Measurements from ENCODE around the gene APOO.
"Not testable (repeated sequence)": the region's sequence is repeated elsewhere in the genome, so short reads cannot be mapped to it uniquely, and the experiment has no call there.

Gene APOO

DNA sequence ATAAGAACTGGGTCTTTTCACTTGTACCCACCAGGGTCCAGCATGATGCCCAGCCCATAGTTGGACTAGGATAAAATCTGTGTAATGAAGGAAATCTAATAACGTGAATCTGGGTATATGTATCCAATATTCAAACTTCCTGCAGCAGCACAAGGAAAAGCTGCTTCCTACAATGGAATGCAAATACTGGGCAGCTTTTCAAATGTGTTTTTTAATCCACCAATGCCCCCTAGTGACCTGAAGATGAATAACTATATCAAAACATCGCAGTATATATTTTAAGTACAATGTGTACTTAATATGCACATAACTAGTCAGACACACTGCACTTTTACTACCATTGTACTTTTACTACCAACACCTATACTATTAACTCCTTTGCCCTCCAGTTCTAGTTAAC, 5.3 kb downstream of the APOO start:
- peak; percentile 51 for DNase-seq (ENCODE audit: low read depth)

GRCh38 chrX:23901805-23902204, 5.9 kb downstream of the APOO start:
- DNase-seq (ENCODE audit: low read depth): peak; percentile 72

DNA sequence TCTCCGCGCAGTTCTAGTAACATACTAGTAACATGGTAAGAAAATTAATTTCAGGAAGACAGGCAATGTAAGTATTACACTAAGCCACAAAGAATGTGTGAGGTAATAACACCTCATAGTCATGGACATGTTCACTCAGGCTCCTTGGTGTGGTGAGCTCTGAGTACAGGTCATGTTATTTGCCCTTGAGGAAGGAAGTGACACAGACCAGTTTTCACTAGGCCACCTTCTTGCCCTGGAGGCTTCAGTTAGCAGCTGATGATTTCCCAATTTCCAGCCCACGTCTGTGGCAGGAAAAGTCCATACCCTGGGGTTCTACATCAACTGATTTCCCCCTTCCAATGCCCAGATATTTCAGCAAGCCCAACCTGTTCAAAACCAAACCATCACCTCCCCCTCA, 6.7 kb downstream of the APOO start:
- DNase-seq (ENCODE audit: low read depth): no peak

DNA sequence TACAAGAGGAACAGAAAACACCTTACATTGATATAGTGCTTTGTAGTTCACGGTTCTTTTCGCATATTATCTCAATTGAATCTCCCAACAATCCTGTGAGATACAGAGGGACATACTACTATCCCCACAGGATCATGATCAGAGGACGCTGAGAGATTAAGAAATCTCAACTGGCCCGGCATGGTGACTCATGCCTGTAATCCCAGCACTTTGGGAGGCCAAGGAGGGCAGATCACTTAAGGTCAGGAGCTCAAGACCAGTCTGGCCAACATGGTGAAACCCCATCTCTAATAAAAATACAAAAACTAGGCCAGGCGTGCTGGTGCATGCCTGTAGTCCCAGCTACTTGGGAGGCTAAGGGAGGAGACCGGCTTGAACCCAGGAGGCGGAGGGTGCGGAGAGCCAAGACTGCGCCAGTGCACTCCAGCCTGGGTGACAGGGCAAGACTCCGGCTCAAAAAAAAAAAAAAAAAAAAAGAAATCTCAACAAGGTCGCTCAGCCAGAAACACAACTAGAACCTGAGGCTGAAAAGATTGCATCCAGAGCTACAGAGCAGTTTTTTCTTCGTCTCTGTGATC, 7.4 kb downstream of the APOO start:
- DNase-seq (ENCODE audit: low read depth): no peak

- no peak for DNase-seq (ENCODE audit: low read depth)
Measured at GRCh38 chrX:23898412-23898959, 9.3 kb downstream of the APOO start.

DNA sequence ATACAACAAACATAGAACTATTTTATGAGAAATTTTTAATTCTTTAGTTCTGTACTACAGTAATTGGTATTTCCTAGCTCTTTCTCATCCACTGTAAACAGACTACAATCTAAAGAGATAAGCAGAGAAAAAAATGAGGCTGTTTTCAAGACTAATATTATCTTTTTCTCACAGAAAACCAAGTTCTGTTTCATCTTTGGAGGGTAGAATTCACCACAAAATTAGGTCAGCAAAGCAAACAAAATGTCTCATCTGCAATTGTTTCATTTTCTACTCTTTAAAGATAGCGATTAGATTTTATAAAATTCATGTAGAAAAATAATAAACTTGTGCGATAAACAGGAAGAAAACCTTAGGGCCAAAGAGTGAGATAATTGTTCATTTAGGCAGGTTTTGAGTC, 10.8 kb downstream of the APOO start:
- no peak for DNase-seq (ENCODE audit: low read depth)

- DNase-seq (ENCODE audit: low read depth): not testable (repeated sequence)
Measured at GRCh38 chrX:23896539-23896938, 11.2 kb downstream of the APOO start.

- not testable (repeated sequence) for DNase-seq (ENCODE audit: low read depth)
Measured at GRCh38 chrX:23894993-23895392, 12.7 kb downstream of the APOO start.

DNA sequence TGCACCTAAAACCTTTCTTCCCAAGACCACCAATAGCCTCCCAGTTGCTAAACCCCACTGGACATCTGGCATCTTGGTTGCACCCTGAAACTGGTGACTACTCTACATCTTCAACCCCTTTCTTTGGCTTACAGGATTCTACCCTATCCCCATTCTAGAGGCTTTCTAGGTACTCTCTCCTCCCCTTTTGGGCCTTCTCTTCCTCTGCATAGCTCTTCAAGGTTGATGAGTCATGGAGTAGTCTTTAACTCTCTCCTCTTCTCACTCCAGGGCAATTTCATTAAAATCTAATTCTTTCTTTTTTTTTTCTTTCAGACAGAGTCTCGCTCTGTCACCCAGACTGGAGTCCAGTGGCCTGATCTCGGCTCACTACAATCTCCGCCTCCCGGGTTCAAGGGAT, 16.8 kb downstream of the APOO start:
- no peak for DNase-seq (ENCODE audit: low read depth)

DNA sequence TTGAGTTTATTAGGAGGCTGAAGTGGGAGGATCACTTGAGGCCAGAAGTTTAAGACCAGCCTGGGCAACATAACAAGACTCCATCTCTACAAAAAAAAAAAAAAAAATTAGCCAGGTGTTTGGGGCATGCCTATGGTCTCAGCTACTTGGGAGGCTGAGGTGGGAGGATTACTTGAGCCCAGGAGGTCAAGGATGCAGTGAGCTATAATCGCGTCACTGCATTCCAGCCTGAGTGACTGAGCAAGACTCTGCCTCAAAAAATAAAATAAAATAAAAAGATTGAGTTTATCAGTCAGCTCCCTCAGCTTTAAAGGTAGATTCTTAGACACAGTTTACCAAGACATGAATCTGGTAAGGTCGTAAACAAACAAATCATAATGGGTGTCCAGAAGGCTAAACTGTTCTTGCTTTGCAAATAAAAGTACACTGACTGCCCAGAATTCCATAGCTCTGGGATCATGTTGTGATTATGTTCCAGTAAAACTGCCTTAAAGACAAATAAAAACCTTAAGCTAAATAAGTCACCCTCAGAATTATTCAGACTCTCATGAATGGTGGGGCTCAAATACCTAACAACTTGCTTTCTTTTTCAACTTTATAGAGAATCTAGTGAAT, 18.7 kb downstream of the APOO start:
- DNase-seq (ENCODE audit: low read depth): no peak

DNA sequence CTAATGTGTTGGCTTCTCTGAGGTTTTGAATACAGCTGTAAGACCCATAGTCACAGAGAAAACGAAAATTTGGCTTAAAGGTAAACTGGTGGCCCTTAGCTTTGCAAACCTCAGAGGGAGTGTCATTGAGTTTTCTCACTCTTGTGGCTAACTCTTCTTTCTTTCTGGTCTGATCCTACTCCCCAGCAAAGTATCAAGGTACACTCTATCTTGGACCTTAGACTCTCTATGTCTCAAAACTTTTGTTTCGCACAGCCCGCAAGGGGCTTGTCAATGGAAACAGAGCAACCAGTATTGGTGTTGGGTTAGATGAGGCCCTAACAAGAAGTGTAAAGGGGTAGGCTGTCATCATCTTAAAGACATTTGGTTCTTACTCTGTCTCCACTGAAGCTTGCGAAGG, 19.8 kb downstream of the APOO start:
- no peak for DNase-seq (ENCODE audit: low read depth)

- no peak for DNase-seq (ENCODE audit: low read depth)
Measured at GRCh38 chrX:23887451-23887850, 20.3 kb downstream of the APOO start.

DNA sequence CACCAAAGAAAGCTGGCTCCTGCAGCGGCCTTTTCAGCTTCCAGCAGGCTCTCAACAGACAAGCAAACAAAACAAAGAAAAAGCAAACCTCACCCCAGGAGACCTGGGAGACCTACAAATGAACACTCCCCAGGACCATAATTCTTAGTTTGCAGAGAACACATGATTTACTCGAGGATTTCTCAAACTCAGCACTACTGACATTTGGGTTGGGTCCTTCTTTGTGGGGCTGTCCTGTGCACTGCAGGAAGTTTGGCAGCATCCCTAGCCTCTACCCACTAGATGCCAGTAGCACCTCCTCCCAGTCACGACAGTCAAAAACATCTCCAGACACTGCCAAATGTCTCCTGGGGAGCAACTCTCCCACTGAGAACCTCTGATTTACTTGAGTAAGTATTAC, 21.9 kb downstream of the APOO start:
- DNase-seq (ENCODE audit: low read depth): no peak

- DNase-seq (ENCODE audit: low read depth): no peak
Measured at GRCh38 chrX:23884427-23885024, 23.2 kb downstream of the APOO start.

- peak; percentile 28 for DNase-seq (ENCODE audit: low read depth)
Measured at GRCh38 chrX:23883737-23884354, 23.9 kb downstream of the APOO start.

DNA sequence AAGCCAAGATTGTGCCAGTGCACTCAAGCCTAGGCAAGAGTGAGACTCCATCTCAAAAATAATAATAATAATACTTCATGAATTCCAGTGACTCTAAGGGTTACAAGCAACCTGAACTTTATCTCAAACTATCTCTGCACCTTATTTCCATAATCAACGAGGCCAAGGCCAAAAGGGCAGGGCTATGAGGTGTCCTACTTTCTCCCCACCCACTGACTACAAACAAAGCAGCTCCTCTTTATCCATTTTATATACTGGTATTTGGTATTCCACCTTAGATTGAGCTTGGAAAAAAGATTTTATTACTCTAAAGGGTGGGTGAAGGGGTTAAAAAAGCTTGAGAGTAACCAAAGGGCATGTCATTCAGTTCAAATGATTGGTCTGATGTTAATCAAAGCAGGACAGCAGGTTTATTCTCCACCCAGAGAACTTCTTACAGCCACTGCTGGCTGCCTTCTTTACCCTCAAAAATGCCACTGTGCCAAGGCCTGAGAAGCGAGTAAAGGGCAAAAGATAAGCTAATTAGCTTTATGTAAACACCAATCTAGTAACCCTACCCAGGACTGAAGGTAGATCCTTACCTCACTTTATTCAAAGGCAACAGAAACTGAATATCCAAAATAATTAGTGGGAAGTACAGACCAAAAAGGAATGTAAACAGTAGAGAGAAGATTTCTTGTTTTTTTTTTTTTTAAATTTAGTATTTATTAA, 28.2 kb downstream of the APOO start:
- DNase-seq (ENCODE audit: low read depth): no peak

DNA sequence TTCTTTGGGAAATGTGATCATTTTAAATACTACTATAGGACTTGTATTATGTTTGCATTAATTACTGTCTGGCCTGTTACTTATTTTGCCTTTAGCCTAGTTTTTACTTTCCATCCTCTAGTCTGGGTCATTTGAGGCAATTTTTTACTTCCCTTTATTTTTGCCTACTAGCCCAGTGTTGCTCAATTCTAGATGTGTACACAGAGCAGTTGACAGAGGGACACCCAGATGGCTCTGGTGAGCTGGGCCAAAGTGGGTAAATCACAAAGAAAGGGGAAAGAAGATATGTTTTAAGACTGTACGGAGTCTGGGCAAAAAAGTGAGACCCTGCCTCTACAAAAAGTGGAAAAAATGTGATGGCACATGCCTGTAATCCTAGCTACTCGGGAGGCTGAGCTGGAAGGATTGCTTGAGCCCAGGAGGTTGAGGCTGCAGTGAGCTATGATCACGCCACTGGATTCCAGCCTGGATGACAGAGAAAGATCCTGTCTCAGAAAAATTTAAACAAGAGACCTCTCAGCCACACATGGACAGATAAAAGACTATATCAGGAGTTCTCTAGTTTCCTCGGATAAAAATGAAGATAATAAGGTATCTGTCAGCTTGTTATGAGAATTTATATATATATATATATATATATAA, 35.7 kb downstream of the APOO start:
- DNase-seq (ENCODE audit: low read depth): no peak

DNA sequence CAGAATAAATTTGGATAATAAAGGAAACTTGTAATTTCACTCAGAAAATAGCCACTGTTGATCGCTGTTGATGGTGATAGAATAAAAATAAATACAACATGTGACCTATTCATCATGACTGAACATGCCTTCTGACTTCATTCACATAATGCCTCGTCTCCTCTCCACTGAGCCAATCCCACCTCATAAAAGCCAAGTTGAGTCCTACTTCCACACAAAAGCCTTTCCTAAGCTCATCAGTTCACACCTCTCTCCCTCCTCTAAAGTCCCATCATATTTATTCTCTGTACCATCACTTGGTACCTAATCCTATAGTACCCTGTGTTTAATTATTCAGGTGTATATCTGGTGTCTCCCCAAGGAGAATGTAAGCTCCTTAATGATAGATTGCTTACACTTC, 37.7 kb downstream of the APOO start:
- no peak for DNase-seq (ENCODE audit: low read depth)

DNA sequence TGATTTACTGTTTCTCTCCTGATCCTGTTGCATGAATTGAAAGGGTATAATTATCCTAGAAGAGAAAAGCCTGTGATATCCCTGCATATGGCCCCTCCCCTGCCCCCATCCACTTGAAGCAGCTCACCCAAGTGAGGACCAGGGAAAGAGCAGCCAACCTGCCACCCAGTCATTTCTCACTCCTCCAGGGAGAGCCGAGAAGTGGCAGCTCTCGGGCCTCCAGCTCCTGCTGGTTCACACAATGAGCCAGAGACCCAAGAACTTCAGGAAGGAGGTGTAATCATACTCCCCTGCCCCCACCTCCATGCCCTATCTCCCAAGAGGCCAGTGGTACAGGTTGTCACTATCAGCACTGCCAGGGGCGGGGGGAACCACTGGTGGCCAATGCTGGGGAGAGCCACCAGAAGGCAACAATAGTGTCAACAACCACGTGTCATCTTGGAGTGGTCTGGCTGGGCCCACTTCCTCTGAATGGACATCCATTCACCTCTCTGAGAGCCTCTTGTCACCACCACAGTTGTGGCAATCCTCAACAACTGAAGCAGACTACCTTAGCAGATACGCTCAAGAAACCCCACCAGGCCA, 42.9 kb downstream of the APOO start:
- DNase-seq (ENCODE audit: low read depth): no peak

- not testable (repeated sequence) for DNase-seq (ENCODE audit: low read depth)
Measured at GRCh38 chrX:23861952-23862351, 45.8 kb downstream of the APOO start.

- DNase-seq (ENCODE audit: low read depth): no peak
Measured at GRCh38 chrX:23861215-23861896, 46.4 kb downstream of the APOO start.

Measured in fibroblast of the conjunctiva (primary cell).